ENCODE data around the gene PEX1.
A peak's percentile ranks its signal among the peaks of the same experiment; 100 is the strongest.

PEX1 gene

GRCh38 chr7:92447345-92448204 lies 80.7 kb downstream of the PEX1 start, which contains the start of gene GATAD1 (continued):
- no peak; the same call in 1 of the 2 replicates for TF ChIP-seq GLIS1 (tag by site-specific recombination; IDR thresholded peaks at IDR 0.05)
- TF ChIP-seq SP2 (tag by site-specific recombination; IDR thresholded peaks at IDR 0.05): peak; percentile 71
- TF ChIP-seq TRIM28 (IDR thresholded peaks at IDR 0.05; ENCODE audit: borderline replicate concordance, low read length): no peak
- peak; percentile 62; the same call in 1 of the 2 replicates for TF ChIP-seq ZNF501 (tag by site-specific recombination; IDR thresholded peaks at IDR 0.05)
- peak; percentile 33; the same call in 1 of the 2 replicates for TF ChIP-seq INSM2 (tag by site-specific recombination; IDR thresholded peaks at IDR 0.05)
- no peak for TF ChIP-seq ZNF148 (tag by site-specific recombination; IDR thresholded peaks at IDR 0.05; ENCODE audit: borderline replicate concordance)
- peak; percentile 71 for TF ChIP-seq YY2 (tag by site-specific recombination; IDR thresholded peaks at IDR 0.05)
- TF ChIP-seq ZNF2 (tag by site-specific recombination; IDR thresholded peaks at IDR 0.05): 0 out of 2 replicates have a peak, but pooled peaks have one; percentile 44
- TF ChIP-seq PRDM10 (tag by site-specific recombination; IDR thresholded peaks at IDR 0.05): no peak; the same call in 1 of the 2 replicates
- no peak for TF ChIP-seq ZNF473 (tag by site-specific recombination; IDR thresholded peaks at IDR 0.05)
- 0 out of 2 replicates have a peak, but pooled peaks have one; percentile 46 for TF ChIP-seq ZBTB7A (tag by site-specific recombination; IDR thresholded peaks at IDR 0.05; ENCODE audit: low read depth)
- TF ChIP-seq CTCF (tag by site-specific recombination; IDR thresholded peaks at IDR 0.05): peak; percentile 79
- TF ChIP-seq ZBTB8A (tag by site-specific recombination; IDR thresholded peaks at IDR 0.05): peak; percentile 70
- TF ChIP-seq, protein P1, sequence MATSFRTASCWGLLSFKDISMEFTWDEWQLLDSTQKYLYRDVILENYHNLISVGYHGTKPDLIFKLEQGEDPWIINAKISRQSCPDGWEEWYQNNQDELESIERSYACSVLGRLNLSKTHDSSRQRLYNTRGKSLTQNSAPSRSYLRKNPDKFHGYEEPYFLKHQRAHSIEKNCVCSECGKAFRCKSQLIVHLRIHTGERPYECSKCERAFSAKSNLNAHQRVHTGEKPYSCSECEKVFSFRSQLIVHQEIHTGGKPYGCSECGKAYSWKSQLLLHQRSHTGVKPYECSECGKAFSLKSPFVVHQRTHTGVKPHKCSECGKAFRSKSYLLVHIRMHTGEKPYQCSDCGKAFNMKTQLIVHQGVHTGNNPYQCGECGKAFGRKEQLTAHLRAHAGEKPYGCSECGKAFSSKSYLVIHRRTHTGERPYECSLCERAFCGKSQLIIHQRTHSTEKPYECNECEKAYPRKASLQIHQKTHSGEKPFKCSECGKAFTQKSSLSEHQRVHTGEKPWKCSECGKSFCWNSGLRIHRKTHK (tag by site-specific recombination; IDR thresholded peaks at IDR 0.05): no peak
- 0 out of 2 replicates have a peak, but pooled peaks have one; percentile 47 for TF ChIP-seq SCRT2 (tag by site-specific recombination; IDR thresholded peaks at IDR 0.05)
- TF ChIP-seq ZNF184 (tag by site-specific recombination; IDR thresholded peaks at IDR 0.05): no peak
- no peak for TF ChIP-seq HOXC10 (CRISPR knock-in tag; IDR thresholded peaks at IDR 0.05)
- peak; percentile 79 for TF ChIP-seq ZNF341 (tag by site-specific recombination; IDR thresholded peaks at IDR 0.05; ENCODE audit: low read depth)
- TF ChIP-seq, protein P2, sequence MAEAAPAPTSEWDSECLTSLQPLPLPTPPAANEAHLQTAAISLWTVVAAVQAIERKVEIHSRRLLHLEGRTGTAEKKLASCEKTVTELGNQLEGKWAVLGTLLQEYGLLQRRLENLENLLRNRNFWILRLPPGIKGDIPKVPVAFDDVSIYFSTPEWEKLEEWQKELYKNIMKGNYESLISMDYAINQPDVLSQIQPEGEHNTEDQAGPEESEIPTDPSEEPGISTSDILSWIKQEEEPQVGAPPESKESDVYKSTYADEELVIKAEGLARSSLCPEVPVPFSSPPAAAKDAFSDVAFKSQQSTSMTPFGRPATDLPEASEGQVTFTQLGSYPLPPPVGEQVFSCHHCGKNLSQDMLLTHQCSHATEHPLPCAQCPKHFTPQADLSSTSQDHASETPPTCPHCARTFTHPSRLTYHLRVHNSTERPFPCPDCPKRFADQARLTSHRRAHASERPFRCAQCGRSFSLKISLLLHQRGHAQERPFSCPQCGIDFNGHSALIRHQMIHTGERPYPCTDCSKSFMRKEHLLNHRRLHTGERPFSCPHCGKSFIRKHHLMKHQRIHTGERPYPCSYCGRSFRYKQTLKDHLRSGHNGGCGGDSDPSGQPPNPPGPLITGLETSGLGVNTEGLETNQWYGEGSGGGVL (tag by site-specific recombination; IDR thresholded peaks at IDR 0.05): 0 out of 2 replicates have a peak, but pooled peaks have one; percentile 14
- TF ChIP-seq ZSCAN5A (tag by site-specific recombination; IDR thresholded peaks at IDR 0.05): 0 out of 2 replicates have a peak, but pooled peaks have one; percentile 39
- TF ChIP-seq ZNF510 (tag by site-specific recombination; IDR thresholded peaks at IDR 0.05; ENCODE audit: insufficient replicate concordance): no peak
- no peak for TF ChIP-seq ZNF623 (tag by site-specific recombination; IDR thresholded peaks at IDR 0.05)
- no peak for TF ChIP-seq ZNF521 (tag by site-specific recombination; IDR thresholded peaks at IDR 0.05)
- 0 out of 2 replicates have a peak, but pooled peaks have one; percentile 25 for TF ChIP-seq ZNF561 (tag by site-specific recombination; IDR thresholded peaks at IDR 0.05; ENCODE audit: borderline replicate concordance)
